ENCODE data around the gene GNG12. TPM values are rescaled to one million over a fixed set of nuclear protein-coding genes. Genes with fewer than 3 reads are reported as not detected.

GNG12 gene
- polyA plus RNA-seq, 3 donors, result 0.03 TPM; not detected in 2

GRCh38 chr1:67713057-67713846 is 120.0 kb downstream of the GNG12 start:
- intact Hi-C loops (cut with micrococcal nuclease), result no loop called here
- Histone ChIP-seq H4K20me1 (ENCODE audit: insufficient read depth, low read length) (no peaks in the 10 kb centered on the region), H2AFZ (ENCODE audit: insufficient read depth, low read depth, low read length, poor library complexity, severe bottlenecking) (no peak overlapping the region), H3K27me3 (ENCODE audit: control insufficient read depth in 2 of 2, insufficient read depth in 2 of 2, low read length in 2 of 2) (no peaks in the 10 kb centered on the region), H3K4me1 (ENCODE audit: control insufficient read depth in 1 of 2, insufficient read depth in 2 of 2, low read length in 2 of 2) (no peaks in the 10 kb centered on the region), H3K4me3 (replicated peaks in 1 of 3; ENCODE audit: low read depth in 2 of 3, low read length in 3 of 3) (no peak overlapping the region), H3K27ac (ENCODE audit: low read depth in 1 of 2, low read length in 2 of 2) (no peak overlapping the region), H3K9me3 (replicated peaks in 1 of 2; ENCODE audit: control insufficient read depth in 1 of 2, insufficient read depth in 1 of 2, low read length in 2 of 2) (no peaks in the 10 kb centered on the region), H3K9ac (ENCODE audit: insufficient read depth, low read length, poor library complexity, severe bottlenecking) (no peak overlapping the region), H3K36me3 (replicated peaks in 1 of 2; ENCODE audit: control insufficient read depth in 1 of 2, insufficient read depth in 2 of 2, low read length in 2 of 2) (no peaks in the 10 kb centered on the region), H3K4me2 (replicated peaks; ENCODE audit: extremely low read depth, low read length, poor library complexity, severe bottlenecking) (no peak overlapping the region), H3K79me2 (ENCODE audit: insufficient read depth, low read length) (no peaks in the 10 kb centered on the region)
- 96% methylated on average over 4 of the region's 6 CpGs for WGBS (ENCODE audit: insufficient coverage)
- Mint-ChIP-seq H3K4me1 (peaks cover 6% of the 10 kb centered on the region), H3K36me3 (no peaks in the 10 kb centered on the region), H3K27me3 (ENCODE audit: low read depth in 3 of 3) (no peaks in the 10 kb centered on the region), H3K4me3 (no peak overlapping the region), H3K9me3 (no peaks in the 10 kb centered on the region), H3K27ac (no peak overlapping the region)
- no peak for TF ChIP-seq CTCF (IDR thresholded peaks at IDR 0.05)
- DNase-seq, result no peak

- Histone ChIP-seq H3K9ac (ENCODE audit: insufficient read depth, low read length, poor library complexity, severe bottlenecking) (no peak overlapping the region), H3K27me3 (ENCODE audit: control insufficient read depth in 2 of 2, insufficient read depth in 2 of 2, low read length in 2 of 2) (no peaks in the 10 kb centered on the region), H3K79me2 (ENCODE audit: insufficient read depth, low read length) (no peaks in the 10 kb centered on the region), H3K4me3 (replicated peaks in 1 of 3; ENCODE audit: low read depth in 2 of 3, low read length in 3 of 3) (no peak overlapping the region), H3K9me3 (replicated peaks in 1 of 2; ENCODE audit: control insufficient read depth in 1 of 2, insufficient read depth in 1 of 2, low read length in 2 of 2) (no peaks in the 10 kb centered on the region), H3K4me1 (ENCODE audit: control insufficient read depth in 1 of 2, insufficient read depth in 2 of 2, low read length in 2 of 2) (no peaks in the 10 kb centered on the region), H4K20me1 (ENCODE audit: insufficient read depth, low read length) (no peaks in the 10 kb centered on the region), H3K4me2 (replicated peaks; ENCODE audit: extremely low read depth, low read length, poor library complexity, severe bottlenecking) (no peak overlapping the region), H3K27ac (ENCODE audit: low read depth in 1 of 2, low read length in 2 of 2) (no peak overlapping the region), H3K36me3 (replicated peaks in 1 of 2; ENCODE audit: control insufficient read depth in 1 of 2, insufficient read depth in 2 of 2, low read length in 2 of 2) (no peaks in the 10 kb centered on the region), H2AFZ (ENCODE audit: insufficient read depth, low read depth, low read length, poor library complexity, severe bottlenecking) (no peak overlapping the region)
- H3K4me1 Mint-ChIP-seq, result peaks cover 6% of the 10 kb centered on the region
- intact Hi-C loops (cut with micrococcal nuclease), result no loop called here
- no peak for DNase-seq
- no peak overlapping the region for H3K4me3 Mint-ChIP-seq
- H3K36me3 Mint-ChIP-seq, result no peaks in the 10 kb centered on the region
- no peaks in the 10 kb centered on the region for H3K27me3 Mint-ChIP-seq (ENCODE audit: low read depth in 3 of 3)
- H3K9me3 Mint-ChIP-seq, result no peaks in the 10 kb centered on the region
- no peak for TF ChIP-seq CTCF (IDR thresholded peaks at IDR 0.05)
- WGBS (ENCODE audit: insufficient coverage), result 17% methylated on average over 2 of the region's 2 CpGs
- H3K27ac Mint-ChIP-seq, result no peak overlapping the region
These were observed 121.4 kb downstream of the GNG12 start for GRCh38 chr1:67711855-67712212.

Data from CD14-positive monocyte (primary cell).